Measurements from ENCODE around the gene HOXB5.
A peak's percentile ranks its signal among the peaks of the same experiment; 100 is the strongest.

HOXB5 gene

GRCh38 chr17:48612854-48613691 lies 19.5 kb upstream of the HOXB5 start:
- no peak overlapping the region for H3K27ac Mint-ChIP-seq
- peak; percentile 76 for ATAC-seq
- no peak for DNase-seq (ENCODE audit: low spot score in 2 of 2)
- H3K4me3 Mint-ChIP-seq = peak overlapping the region; percentile 94
- H3K36me3 Mint-ChIP-seq = peaks cover 18% of the 10 kb centered on the region
- peaks cover 59% of the 10 kb centered on the region for H3K4me1 Mint-ChIP-seq
- H3K9me3 Mint-ChIP-seq = no peaks in the 10 kb centered on the region

GRCh38 chr17:48612456-48612853 lies 18.9 kb upstream of the HOXB5 start:
- Mint-ChIP-seq H3K27ac (no peak overlapping the region), H3K9me3 (no peaks in the 10 kb centered on the region), H3K4me1 (peaks cover 60% of the 10 kb centered on the region), H3K36me3 (peaks cover 18% of the 10 kb centered on the region), H3K4me3 (peak overlapping the region; percentile 94)
- DNase-seq (ENCODE audit: low spot score in 2 of 2) (no peak), ATAC-seq (peak; percentile 9)

DNA sequence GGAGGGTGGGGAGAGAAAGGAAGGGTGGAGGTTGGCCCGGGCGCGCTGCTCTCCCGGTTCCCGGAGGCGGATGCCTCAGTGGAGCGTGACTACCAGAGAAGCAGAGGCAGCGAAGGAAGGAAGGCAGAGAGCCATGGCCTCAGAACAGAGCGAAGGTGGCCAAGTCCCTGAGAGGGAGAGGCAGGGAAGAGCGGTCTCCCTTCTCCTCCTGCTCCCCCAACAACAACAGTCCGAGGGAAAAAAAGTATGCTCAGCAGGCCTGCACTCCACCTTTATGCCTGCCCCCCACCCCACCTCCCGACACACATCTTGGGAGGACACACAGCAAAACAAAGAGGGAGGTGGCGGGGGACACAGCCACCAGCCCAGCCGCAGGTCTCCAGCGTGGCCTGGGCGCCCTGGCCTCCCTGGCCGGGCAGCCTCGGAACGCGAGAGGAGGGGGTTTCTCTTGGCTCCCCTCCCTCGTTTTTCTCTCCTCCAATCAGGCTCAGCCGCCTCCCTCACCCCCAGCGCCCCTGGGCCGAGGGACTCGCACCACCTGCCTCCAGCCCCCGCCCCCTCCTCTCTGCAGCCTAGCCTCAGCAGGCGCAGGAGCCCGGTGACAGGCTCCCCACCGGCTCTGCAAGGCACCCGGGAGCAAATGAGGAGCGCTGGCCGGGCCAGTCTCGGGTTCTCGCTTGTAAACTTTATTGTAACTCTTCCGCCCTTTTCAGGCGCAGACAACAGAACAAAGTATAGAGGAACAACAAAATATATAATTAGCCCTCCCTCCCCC lies 18.3 kb upstream of the HOXB5 start:
- H3K4me3 Mint-ChIP-seq = peak overlapping the region; percentile 94
- peaks cover 54% of the 10 kb centered on the region for H3K4me1 Mint-ChIP-seq
- peaks cover 18% of the 10 kb centered on the region for H3K36me3 Mint-ChIP-seq
- H3K27ac Mint-ChIP-seq = no peak overlapping the region
- ATAC-seq (no peak), DNase-seq (ENCODE audit: low spot score in 2 of 2) (no peak)
- no peaks in the 10 kb centered on the region for H3K9me3 Mint-ChIP-seq

DNA sequence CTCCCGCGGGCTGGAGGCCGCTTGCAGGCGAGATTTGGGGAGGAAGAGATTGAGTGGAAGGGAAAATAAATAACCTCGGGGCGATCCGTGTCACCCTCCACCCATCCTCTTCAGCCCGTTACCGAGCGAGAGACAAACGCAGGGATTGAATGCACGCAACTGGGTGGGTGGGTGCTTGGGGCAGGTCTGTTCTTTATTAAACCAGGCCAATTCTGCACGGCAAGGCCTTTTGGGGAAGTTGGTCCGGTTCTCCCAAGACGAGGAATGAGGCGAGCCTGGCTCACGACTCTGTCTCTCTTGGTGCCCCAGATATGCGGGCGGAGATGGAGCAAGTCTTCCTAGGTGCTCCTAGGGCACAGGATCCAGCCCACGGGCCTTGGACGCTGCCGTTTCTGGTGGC lies 17.6 kb upstream of the HOXB5 start:
- peak overlapping the region; percentile 82 for H3K27ac Mint-ChIP-seq
- DNase-seq (ENCODE audit: low spot score in 2 of 2) (no peak), ATAC-seq (peak; percentile 4)
- no peaks in the 10 kb centered on the region for H3K9me3 Mint-ChIP-seq
- peaks cover 18% of the 10 kb centered on the region for H3K36me3 Mint-ChIP-seq
- H3K4me1 Mint-ChIP-seq = peaks cover 52% of the 10 kb centered on the region
- peak overlapping the region; percentile 94 for H3K4me3 Mint-ChIP-seq

DNA sequence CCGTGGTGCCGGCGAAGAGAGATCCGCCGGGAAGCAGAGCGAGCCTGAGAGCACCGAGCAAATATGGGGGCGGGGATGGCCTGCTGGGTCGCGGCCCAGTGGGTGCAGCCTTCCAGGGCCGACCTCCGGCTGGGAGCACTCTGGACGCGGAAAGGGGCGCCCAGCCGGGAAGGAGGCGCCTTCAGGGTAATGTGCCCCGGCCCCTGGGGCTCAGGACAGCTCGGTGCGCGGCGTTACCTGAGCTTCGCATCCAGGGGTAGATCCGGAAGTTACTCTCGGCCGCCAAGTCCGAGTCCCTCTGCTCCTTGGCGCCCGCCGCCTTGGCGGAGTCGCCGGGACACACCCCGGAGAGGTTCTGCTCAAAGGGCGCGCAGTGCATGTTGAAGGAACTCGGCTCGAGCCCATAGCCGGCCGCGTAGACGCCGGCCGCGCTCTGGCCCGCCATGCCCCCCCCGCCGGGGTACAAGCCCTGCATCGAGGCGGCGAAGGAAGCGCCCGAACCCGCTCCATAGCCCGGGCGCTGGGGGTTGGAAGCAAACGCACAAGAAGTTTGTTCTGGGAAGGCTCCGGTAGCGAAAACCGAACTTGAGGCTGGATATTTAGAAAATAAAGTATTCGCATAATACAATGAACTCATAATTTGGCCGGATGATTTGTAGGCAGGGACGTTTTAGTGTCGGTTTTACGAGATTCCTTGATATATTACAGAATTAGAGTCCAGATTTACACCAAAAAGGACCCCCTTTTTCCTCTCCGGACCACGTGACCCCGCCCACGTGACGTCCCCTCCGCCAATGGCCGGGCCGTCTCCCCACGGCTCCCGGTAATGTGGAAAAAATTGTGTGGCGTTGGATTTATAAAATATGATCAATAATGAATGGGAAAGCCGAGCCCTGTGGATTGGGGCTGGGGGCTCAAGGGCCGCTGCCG lies 17.0 kb upstream of the HOXB5 start, which contains the start of gene HOXB7:
HOXB7 (minus strand) TSS at position 736 of the 930 bp plus-strand sequence; CDS start at position 637, 99 bp downstream.
- Mint-ChIP-seq H3K4me3 (peak within 1 kb of the TSS; percentile 94), H3K36me3 (peaks cover 18% of the 10 kb centered on the region), H3K9me3 (no peaks in the 10 kb centered on the region), H3K4me1 (peaks cover 52% of the 10 kb centered on the region), H3K27ac (peak within 1 kb of the TSS; percentile 82)
- DNase-seq (ENCODE audit: low spot score in 2 of 2) (peak; percentile 58 to 87), ATAC-seq (peak; percentile 53)

DNA sequence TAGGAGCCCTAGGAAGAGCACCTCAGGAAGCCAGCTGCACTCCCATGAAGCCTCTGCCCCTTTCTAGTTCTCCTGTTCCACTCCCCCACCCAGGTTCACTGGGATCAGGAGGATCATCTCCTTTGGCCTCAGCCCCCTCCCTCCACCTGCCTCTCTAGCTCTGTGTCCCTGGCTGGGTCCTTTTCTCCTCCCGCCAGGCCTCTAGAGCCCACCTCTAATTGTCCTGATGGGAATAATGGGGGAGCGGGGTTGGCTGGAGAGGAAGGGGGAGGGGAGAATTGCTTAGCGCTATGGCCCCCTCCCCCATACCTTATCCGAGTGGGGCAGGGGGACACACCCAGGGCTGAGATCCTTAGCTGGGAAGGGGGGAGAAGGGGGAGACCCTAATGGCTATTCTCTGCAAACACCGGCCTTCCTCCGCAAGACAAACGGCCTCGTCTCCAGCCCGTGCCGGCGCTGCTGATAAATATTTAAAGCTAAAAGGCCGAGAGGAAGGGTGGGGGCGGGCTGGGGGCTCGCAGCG lies 16.2 kb upstream of the HOXB5 start:
- Mint-ChIP-seq H3K27ac (peak overlapping the region; percentile 82), H3K9me3 (no peaks in the 10 kb centered on the region), H3K4me3 (peak overlapping the region; percentile 94), H3K4me1 (peaks cover 48% of the 10 kb centered on the region), H3K36me3 (peaks cover 18% of the 10 kb centered on the region)
- ATAC-seq (no peak), DNase-seq (ENCODE audit: low spot score in 2 of 2) (no peak)

- ATAC-seq = no peak
- DNase-seq (ENCODE audit: low spot score in 2 of 2) = no peak
- H3K4me1 Mint-ChIP-seq = peaks cover 48% of the 10 kb centered on the region
- H3K9me3 Mint-ChIP-seq = no peaks in the 10 kb centered on the region
- H3K36me3 Mint-ChIP-seq = peaks cover 18% of the 10 kb centered on the region
- peak overlapping the region; percentile 21 for H3K27ac Mint-ChIP-seq
- H3K4me3 Mint-ChIP-seq = peak overlapping the region; percentile 94
These were observed 15.5 kb upstream of the HOXB5 start for GRCh38 chr17:48609033-48609432.

DNA sequence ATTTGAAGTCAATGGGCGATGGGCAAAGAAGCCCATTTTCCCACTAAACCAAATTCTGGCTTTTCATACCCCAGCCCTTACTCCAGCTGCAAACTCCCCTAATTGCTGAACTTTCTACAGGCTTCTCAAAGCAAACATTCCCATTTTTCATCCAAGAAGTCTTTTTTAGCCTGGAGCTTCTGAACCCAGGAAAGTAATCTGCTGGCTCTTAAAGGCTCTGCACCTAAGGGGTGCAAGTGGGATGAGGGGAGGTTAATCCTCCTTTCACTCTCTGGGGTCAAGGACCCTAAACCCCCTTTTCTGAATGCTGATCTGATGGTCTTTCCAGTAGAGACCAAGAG lies 14.9 kb upstream of the HOXB5 start:
- H3K36me3 Mint-ChIP-seq = peaks cover 14% of the 10 kb centered on the region
- H3K27ac Mint-ChIP-seq = no peak overlapping the region
- peak overlapping the region; percentile 94 for H3K4me3 Mint-ChIP-seq
- H3K4me1 Mint-ChIP-seq = peaks cover 48% of the 10 kb centered on the region
- no peaks in the 10 kb centered on the region for H3K9me3 Mint-ChIP-seq
- ATAC-seq (no peak), DNase-seq (ENCODE audit: low spot score in 2 of 2) (no peak)

DNA sequence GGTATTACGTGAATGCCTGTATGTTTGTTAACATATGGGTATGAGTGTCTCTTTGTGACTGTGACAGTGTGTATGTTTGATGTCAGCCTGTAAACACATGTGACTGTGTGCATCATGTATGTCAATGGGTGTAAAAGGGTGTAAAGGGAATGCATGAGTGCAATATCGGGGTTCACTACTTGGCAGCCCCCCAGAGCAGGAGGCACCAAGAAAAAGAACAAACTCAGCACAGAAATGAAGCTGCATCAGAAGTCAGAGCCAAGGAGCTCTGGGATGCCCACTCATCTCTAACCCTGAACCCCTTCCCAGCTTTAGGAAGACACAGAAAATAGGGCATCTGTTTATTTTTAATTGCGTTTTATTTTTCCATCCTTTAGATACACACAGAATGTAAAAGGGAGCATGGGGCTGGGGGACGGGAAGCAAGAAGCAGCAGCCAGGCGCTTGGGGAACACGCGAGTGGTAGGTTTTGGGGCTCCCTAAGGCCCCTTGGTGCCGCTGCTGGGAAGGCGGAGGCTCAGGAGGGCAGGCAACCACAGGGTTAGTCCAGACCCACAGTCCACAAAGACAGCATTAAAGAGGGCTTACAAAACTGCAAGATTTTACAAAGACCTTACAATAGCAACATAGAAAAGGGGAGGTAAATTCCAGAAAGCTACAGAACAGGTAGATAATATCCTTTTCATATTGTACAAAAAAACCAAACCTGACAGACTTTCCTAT lies 13.5 kb upstream of the HOXB5 start:
- Mint-ChIP-seq H3K36me3 (peaks cover 14% of the 10 kb centered on the region), H3K27ac (no peak overlapping the region), H3K4me1 (peaks cover 46% of the 10 kb centered on the region), H3K9me3 (no peaks in the 10 kb centered on the region), H3K4me3 (no peak overlapping the region)
- ATAC-seq (no peak), DNase-seq (ENCODE audit: low spot score in 2 of 2) (no peak)

DNA sequence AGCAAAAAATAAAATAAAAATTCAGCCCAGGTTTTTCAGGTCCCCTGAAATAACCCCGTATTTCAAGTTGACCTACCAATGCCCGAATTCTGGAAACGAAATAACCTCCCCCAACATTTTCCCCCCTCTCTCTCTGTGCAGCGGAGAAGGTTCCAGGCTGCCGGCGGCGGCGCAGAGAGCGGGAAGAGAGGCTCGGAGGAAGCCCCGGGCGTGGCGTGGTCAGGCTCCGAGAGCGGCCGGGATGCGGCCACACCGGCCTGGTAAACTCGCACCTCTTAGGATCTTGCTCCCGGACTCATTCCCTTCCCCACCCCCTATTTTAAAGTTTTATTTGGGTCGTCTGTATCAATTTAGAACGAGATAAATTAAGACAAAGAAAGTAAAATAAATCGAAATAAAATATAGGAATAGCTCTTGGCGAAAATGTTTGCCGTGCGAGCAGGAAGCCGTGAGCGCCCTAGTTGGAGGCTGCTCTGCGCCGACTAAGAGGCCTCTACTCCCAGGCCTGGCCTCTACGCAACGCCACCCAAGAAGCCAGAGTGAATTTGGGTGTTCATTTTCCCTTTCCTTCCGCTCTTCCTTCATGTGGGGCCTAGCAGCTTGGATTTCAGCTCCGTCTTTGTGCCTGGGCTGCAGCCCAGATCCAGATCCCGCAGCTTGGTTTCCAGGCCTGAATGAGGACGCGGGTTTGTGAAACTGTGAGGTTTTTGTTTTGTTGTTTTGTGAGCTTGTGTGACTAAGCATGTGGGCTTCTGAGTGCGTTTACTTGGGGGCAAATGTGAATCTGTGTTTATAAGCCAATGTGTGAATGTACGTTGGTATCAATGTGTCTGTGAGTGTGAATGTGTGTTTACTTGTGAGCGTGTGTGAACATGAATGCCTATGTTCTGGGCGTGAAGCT lies 12.7 kb upstream of the HOXB5 start:
- DNase-seq (ENCODE audit: low spot score in 2 of 2) (no peak), ATAC-seq (no peak)
- Mint-ChIP-seq H3K4me3 (no peak overlapping the region), H3K27ac (no peak overlapping the region), H3K4me1 (peaks cover 44% of the 10 kb centered on the region), H3K36me3 (peaks cover 14% of the 10 kb centered on the region), H3K9me3 (no peaks in the 10 kb centered on the region)

DNA sequence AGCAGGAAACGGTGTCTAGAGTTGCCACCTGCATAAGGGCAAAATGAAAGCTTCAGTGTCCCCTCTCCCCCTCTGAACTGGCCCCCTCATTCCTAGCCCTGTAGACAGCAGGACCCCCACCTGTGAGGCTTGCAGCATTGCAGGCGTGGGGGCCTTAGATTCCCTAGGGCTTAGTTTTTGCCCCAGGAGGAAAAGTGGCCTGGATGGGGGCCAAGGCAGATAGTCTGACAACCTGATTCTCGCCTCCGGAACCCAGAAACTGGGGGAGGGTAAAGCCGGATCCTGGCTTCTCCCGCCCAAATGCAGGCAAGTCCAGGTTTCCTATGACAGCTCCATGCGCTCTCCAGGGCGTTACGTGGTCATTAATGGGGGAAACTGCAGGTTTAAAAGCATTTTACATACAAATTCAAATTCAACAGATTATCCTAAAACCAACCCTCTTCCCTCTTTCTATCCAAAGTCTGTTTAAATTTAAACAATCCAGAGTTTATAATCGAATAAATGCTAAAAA lies 11.9 kb upstream of the HOXB5 start:
- H3K36me3 Mint-ChIP-seq = peaks cover 8% of the 10 kb centered on the region
- H3K27ac Mint-ChIP-seq = no peak overlapping the region
- no peaks in the 10 kb centered on the region for H3K9me3 Mint-ChIP-seq
- no peak overlapping the region for H3K4me3 Mint-ChIP-seq
- H3K4me1 Mint-ChIP-seq = peaks cover 38% of the 10 kb centered on the region
- ATAC-seq (no peak), DNase-seq (ENCODE audit: low spot score in 2 of 2) (no peak)

DNA sequence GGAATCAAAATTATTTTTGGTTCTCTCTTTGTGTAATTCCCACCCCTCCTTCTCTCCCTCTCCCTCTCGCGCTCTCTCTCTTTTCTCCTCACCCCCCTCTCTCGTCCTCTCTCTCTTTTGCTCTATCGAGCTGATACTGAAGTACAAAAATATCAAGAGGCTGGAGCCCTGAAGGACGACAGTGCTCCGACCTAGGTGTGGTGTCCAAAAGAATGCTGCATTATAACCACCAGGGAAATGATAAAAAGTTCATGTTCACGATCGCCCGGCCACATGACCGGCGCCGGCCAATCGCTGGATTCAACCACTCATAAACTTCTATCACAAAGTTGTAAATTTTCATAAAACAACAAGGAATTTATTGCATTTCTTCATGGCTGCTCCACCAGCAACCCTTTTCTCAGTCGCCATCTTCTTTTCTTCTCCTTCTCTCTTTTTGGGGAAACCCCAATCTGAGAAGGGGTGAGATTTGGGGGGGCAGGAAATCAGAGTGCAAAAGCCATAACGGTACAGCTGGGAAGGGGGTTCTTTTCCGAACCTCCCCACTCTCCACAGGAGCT lies 11.3 kb upstream of the HOXB5 start, which contains the start of gene HOXB6:
HOXB6 (minus strand) TSS at position 217 of the 560 bp plus-strand sequence. CDS start 6,836 bp downstream, outside the sequence.
- no peaks in the 10 kb centered on the region for H3K9me3 Mint-ChIP-seq
- H3K27ac Mint-ChIP-seq = no peak within 1 kb of the TSS
- ATAC-seq (no peak), DNase-seq (ENCODE audit: low spot score in 2 of 2) (no peak)
- H3K4me3 Mint-ChIP-seq = peak within 1 kb of the TSS; percentile 48
- H3K36me3 Mint-ChIP-seq = peaks cover 8% of the 10 kb centered on the region
- H3K4me1 Mint-ChIP-seq = peaks cover 38% of the 10 kb centered on the region
